NCI-H460 (cell line): ENCODE data around the gene TRIML2. TPM values are rescaled to one million over a fixed set of nuclear protein-coding genes. Genes with fewer than 3 reads are reported as not detected.
A peak's percentile ranks its signal among the peaks of the same experiment; 100 is the strongest.

Experiments used
- DNase-seq: peaks from one replicate; pipeline ENCODE4 v3.0.0-alpha.2; 2016; ENCODE audit warnings: low read depth; ENCODE audit errors: extremely low read depth
- polyA plus RNA-seq: library from polyadenylated mRNA; depleted of rRNA; stranded (reverse); fragments of >200 nt; gene quantifications from 2 replicates; pipeline ENCODE4 v1.2.3, GENCODE V29; 2014; cell fraction: nucleus; rRNA removed
- total RNA-seq: library from RNA; depleted of rRNA; stranded (reverse); fragments of >200 nt; shearing (Covaris generic); gene quantifications from 2 replicates; pipeline ENCODE4 v1.2.3, GENCODE V29; 2014; rRNA removed

The TRIML2 gene, protein sequence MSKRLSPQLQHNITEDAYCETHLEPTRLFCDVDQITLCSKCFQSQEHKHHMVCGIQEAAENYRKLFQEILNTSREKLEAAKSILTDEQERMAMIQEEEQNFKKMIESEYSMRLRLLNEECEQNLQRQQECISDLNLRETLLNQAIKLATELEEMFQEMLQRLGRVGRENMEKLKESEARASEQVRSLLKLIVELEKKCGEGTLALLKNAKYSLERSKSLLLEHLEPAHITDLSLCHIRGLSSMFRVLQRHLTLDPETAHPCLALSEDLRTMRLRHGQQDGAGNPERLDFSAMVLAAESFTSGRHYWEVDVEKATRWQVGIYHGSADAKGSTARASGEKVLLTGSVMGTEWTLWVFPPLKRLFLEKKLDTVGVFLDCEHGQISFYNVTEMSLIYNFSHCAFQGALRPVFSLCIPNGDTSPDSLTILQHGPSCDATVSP
- 34.9 and 56.7 TPM in 2 replicates for total RNA-seq
- 103 and 106 TPM in 2 replicates for polyA plus RNA-seq

DNA sequence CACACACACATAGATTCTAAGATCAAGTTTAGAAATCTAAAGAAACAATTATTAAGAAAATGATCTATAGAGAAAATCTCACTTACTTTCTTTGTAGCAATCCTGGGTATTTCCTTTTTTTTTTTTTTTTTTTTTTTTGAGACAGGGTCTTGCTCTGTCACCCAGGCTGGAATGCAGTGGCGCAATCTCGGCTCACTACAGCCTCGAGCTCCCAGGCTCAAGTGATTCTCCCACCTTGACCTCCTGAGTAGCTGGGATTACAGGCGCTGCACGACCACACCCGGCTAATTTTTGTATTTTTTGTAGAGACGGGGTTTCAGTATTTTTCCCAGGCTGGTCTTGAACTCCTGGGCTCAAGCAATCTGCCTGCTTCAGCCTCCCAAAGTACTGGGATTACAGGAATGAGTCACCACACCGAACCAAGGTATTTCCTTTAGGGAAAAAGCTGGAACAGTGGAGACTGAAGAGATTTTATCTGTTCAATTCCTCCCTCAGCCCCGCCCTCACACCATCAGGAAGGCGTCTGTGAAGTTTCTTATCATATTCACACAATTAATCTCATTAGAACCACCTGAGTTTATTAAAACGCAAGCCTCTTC lies at the start of gene TRIML2:
Gene TRIML2, minus strand, starts transcription at position 447 of the 599 bp plus-strand sequence. CDS start 4,235 bp downstream, outside the sequence.
- DNase-seq, result peak; percentile 41

DNA sequence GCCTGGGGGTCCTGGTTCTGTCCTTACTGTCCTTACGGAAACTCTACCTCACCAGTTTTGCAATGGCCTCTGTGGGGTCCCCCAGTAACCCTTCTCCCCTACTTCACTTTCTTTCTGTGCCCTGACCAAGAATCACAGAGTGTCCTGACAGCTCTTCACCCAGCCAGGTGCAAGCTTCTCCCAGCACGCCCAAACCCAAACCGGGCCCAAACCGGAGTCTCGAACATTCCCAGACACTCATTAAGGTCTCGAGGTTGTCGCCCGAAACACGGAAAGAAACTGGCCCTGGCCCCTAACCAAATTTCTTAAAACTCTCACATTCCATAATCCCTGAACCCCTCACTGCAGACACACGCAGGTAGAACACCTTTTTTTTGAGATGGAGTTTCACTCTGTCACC lies 48.9 kb upstream of the TRIML2 start:
- DNase-seq, result no peak

DNA sequence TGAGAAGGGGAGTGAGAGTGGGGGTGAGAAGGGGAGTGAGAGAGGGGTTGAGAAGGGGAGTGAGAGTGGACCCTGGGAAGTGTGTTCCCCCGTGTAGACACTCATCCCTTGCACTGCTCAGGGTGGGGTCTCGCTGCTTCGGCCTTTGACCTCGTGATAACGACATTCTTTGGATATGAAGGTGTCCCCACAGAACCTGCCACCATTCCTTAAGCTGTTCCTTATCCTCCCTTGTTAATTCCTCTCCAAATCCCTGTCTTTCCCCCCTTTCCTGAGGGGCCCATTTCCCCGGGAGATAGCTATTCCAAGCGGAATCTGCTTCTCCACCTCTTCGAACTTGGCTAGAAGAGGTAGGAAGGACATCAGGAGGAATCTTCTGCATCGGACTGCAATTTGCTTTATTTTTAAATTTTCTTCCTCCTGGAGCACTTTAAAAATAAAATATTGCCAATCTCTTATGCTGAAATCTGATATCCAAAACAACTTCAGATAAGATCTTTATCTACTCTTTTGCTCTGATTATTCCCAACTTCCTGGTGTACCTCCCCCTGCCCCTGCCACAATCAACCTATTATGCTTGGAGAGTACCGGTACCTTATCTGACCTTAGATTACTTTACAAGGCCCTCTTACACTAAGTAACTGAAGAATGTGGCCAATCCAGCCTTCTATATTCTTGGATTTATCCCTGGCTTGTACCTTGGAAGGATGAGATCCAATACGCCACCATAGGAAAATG lies 45.4 kb upstream of the TRIML2 start:
- DNase-seq, result no peak

DNA sequence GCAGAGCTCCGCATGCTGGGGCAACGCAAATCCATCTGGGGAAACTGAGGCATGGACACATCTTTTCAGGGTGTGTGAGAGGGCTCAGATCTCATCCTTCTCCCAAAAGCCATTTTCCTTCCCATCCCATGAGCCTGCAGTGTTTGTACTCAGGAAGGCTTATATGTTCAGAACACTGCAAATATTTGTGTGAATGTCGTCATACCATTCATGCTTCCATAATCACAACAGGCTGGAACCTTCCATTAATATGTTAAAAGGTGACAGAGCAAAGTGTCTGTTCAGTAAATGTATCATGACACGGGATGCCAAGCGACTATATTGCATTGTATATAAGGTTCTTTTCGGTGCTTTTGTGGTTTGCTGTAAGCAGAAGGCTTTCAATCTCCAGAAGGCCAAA lies 38.4 kb upstream of the TRIML2 start:
- no peak for DNase-seq

DNA sequence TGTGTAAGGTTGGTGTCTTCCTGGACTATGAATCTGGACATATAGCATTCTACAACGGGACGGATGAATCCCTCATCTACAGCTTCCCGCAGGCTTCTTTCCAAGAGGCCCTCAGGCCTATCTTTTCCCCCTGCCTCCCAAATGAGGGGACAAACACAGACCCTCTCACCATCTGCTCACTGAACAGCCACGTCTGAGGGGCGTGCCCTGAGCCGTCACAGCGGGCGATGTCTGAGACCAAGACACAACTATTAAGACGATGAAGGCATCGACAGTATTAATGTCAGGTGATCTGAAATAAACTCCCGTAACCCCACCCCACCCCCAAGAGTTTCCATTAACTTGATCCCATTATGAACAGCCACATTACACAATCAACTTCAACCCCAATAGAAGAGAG lies 37.8 kb upstream of the TRIML2 start:
- no peak for DNase-seq

DNA sequence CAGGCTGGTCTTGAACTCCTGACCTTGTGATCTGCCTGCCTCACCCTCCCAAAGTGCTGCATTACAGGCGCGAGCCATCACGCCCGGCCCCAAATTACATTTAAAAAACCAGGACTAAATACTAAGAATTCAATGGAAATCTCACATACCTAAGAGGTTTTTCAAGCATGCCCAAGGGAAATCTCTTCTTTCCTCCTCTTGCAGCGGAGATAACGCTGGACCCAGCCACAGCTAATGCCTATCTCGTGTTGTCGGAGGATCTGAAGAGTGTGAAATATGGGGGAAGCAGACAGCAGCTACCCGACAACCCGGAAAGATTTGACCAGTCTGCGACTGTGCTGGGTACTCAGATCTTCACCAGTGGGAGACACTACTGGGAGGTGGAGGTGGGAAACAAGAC lies 37.2 kb upstream of the TRIML2 start:
- DNase-seq, result no peak

DNA sequence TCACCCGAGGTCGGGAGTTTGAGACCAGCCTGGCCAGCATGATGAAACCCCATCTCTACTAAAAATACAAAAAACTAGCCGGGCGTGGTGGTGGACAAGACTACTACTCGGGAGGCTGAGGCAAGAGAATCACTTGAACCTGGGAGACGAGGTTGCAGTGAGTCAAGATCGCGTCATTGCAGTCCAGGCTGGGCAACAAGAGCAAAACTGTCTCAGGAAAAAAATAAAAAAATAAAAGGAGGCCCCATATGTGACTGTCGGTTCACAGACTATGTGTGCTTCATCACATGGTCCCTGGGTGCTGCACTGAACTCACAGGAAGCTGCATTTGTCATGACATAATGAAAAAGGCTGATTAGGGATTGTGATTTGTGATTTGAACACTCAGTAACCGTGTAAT lies 36.2 kb upstream of the TRIML2 start:
- no peak for DNase-seq

DNA sequence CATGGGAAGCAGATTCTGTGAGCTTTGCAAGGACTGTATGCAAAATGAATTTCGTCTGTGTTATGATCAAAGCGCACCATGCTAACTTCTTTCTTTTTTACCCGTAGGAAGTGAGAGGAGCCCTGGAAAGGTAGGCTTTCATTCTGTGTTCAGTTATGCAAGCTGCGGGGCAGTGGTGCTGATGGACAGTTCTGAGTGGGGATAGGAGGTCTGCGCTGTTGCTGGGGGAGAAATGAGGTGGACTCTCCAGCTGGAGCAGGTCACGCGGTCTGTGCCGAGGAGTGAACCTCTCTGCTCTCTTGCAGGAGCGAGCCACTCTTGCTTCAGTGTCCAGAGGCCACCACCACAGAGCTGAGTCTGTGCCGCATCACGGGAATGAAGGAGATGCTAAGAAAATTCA lies 34.3 kb upstream of the TRIML2 start:
- no peak for DNase-seq

DNA sequence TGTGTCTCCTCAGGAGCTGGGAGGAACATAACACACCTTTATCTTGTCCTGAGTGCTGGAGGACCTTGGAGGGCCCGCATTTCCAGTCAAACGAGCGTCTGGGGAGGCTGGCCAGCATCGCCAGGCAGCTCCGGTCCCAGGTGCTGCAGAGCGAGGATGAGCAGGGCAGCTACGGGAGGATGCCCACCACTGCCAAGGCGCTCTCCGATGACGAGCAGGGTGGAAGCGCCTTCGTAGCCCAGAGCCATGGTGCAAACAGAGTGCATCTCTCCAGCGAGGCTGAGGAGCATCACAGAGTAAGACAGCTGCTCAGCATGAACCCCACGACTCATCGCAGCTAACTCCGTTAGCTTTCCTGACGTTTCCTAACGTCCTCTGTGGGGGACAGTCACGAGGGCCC lies 30.3 kb upstream of the TRIML2 start:
- DNase-seq, result no peak

DNA sequence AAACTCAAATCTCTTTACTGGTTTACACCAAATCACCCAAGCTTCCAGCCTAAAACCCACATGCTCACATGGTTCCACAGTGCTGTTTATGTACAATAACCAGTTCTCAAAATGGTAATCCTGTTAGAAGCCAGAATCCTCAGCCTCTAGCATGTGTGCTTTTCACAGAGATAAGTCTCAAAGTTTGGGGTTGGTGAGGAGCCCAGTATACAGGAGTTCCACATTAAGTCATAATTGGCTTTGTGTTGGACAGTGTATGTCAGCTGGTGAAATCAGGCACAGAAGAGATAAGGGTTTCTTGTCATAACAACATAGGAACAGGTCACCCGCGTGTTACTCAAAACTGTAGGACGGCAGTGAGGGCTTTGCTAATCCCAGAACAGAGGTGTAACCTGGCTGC lies 29.7 kb upstream of the TRIML2 start, which contains the start of gene TRIML1:
Gene TRIML1, plus strand, starts transcription at position 301 of the 400 bp plus-strand sequence. CDS start 118 bp downstream, outside the sequence.
- DNase-seq, result no peak

DNA sequence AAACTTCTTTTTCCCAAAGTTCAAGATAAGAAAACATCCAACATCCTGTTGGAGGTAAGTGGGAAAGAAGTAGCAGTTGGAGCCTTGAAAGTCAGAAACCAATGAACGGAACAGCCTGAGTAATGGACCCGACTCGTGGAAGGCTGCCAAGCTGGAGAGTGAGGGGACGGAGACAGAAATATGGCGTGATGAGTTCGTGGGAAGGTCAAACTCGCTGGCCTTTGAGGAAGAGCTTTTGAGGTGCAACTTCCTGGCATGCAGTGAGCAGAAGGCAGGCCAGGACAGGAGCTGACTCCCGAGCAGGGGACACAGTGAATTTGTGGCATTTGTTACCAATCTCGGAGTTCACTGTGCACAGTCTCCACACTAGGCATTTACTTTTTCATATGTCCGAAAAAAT lies 28.8 kb upstream of the TRIML2 start:
- no peak for DNase-seq

DNA sequence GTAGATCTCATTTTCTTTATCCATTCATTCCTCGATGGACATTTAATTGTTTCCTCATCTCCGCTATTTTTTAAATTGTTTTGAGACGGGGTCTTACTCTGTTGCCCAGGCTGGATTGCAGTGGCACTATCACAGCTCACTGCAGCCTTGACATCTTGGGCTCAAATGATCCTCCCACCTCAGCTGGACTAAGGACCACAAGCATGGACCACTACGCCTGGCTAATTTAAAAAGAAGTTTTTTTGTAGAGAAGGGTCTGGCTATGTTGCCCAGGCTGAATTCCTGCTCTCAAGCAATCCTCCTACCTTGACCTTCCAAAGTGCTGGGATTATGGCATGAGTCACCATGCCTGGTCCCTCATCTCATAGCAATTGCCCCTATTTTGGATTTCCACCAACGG lies 22.8 kb upstream of the TRIML2 start:
- no peak for DNase-seq

DNA sequence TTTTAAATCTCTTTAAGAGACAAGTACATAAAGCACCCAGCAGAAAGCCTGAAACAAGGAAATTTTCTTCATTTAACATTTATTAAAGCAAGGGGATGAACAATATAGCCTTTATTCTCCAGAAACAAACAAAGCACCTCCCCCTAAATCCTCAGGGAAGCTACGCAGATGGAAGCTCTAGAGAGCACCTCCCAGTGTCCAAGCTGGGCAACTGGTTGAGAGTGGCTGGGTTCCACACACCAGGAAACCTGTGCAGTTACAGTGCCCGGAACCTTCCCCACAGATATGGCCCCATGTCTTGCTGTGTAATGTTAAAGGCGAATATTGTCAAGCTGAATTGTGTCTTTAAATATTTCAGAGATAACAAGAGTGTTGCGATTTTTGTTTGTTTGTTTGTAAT lies 21.0 kb upstream of the TRIML2 start:
- no peak for DNase-seq

DNA sequence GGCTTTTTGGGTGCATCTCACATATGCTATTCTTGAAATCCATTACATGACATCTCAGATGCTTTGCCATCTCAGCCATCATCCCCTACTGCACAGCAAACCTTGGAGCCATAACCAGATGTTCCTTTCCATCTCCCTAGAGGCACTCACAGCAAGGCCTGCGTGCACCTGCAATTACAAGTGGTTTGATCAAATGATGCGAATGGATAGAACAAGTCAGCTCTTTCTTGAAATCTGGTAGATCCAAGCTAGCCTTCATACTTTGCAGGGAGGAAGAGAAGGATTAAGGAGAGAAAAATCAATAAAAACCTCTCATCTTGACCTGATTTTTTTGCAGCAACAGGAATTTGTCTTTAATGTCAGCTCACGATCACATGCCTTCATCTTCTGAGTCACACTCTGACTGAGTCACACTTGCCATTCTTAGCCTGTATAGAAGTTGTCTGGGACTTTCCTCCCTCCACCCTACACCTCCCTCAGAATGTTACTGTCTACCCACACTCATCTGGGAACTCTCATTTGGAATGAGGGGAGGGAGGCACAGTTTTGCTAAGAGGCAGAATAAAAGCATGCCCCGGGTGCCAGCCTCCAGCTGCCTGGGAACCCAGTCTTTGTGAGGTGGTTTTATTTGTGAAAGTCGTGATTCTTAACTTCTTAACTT lies 17.9 kb upstream of the TRIML2 start:
- DNase-seq, result peak; percentile 40

DNA sequence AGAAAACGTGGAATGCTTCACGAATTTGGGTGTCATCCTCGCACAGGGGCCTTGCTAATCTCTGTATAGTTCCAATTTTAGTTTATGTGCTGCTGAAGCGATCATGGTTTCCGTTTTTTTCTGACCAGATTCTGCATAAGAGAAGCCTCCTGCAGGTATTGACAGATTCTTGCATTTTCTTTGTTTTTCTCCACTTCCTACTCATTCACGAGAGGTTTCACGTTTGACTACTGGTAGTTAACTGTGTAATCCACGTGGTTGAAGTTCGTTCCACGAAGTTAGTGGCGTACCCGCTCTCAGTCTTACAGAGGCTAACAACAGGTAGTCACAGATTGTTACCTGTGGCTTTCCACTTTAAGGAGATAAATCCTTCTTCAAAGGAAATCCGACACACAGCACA lies 12.1 kb upstream of the TRIML2 start:
- DNase-seq, result no peak

DNA sequence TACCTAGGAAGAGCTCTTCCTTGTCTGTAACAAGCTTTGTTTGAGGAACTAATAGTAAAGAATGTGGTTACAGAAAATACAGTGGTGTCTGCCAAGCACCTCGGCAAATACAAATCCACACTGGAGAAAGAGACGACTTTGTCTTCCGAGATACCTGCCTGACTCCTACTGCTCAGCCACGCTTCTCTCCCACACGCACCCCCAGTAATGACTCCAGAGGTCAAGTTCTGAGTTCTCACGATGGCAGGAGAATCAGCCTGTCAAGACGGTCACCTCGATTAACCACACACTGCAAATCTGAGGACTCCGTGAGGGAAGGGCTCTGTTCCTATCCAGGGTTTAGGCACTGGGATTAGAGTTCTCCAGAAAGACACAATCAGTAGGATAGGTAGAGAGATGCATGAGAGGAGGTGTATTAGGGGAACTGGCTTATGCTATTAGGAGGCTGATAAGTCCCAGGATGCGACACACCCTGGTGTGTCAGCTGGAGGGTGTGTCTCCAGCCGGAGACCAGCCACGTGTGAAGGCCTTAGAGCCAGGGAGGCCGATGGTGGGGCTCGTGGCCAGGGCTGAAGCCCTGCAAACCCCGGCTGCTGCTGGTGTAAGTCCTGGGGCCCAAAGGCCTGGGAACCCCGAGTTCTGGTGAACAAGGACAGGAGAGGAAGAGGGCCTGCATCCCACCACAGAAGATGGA lies 8.4 kb upstream of the TRIML2 start:
- no peak for DNase-seq

DNA sequence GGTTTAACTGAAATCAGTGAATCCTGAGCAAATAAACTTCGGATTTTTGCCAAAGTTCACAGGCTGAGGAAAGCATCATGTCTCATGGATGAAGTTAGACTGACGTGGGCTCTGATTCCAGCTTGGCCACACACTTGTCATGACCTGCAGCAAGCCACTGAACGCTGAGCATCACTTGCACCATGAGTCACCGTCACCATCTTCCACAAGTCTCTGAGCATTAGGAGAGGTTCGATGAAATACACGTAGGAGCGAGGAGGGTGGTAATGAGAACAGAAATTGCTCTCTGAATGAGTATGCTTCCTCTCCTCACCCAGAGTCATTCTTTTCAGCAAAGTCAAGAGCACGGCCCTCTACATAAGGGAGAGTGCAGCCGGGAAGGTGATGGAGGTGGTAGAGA lies 3.8 kb upstream of the TRIML2 start:
- no peak for DNase-seq

DNA sequence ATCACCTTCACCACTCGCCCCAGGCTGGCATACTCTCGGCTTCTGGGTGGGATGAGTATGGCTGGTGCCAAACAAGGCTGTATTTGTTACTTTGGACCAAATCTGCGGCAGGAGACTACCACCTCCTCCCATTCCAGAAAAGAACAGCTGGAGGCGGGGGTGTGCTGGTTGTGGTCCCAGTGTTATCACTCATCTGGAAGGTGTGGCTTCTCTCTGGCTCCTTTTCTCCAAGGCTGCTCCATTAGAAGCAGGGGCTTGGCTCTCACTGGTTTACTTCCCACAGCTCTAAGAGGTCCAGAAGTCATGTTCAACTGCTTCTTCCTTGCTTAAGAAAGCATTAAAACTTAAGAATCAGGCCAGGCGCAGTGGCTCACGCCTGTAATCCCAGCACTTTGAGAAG lies 2.6 kb upstream of the TRIML2 start:
- no peak for DNase-seq

DNA sequence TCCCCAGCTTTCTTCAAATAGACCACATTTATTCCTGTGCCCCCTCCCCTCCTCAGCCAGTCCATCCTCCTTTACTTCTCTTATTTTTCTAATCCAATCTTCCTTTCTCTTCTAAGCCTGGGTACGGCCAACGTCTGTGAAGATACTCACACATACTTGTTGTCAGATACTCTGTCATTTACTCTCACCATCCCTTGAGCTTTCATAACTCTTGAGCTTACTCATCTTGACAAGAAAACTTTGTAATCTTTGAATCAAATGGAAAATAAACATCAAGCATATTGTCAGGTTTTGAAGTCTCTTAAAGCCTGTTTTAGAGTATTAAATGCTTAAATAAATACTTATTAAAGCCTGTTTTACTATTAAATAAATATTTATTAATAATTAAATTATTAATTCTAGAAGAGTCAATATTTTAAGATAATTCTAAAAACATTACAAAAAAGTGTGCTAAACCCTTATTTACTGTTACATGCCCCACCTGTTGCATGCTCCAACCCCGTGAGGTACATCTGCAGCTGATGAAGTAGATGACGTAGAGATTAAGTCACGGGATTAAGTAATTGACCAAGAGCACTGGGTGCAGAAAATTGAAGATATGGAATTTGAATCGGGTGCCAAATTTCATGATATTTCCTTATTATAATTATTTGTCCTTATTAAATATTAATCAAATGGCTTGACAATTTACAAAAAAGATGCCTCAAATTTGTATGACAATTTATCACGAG lies 1.5 kb upstream of the TRIML2 start:
- DNase-seq, result peak; percentile 68

DNA sequence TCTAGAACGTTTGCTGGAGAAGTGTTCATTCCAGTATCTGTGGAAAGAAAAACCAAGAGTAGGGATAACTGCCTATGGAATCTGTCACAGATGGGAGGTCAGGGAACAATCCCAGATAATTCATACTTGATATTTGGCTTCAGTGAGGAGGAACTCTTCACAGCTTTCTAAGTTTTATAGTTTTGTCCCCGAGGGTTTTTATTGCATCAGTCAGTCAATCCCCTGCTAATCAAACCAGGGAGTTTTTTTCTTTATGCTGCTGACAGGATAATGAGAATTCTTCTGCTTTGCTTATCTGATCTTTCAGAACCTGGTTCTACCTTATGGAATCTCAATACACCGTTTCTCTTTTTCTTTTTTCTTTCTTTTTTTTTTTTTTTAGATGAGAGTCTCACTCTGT lies 633 bp upstream of the TRIML2 start:
- DNase-seq, result peak; percentile 34
